ENCODE measurements around the gene CYTH3. TPM values are rescaled to one million over a fixed set of nuclear protein-coding genes. Genes with fewer than 3 reads are reported as not detected.
"Not testable (repeated sequence)": the region's sequence is repeated elsewhere in the genome, so short reads cannot be mapped to it uniquely, and the experiment has no call there.

CYTH3 gene
- total and polyA plus RNA-seq, 2 of the 4 experiments (the other 2 are of a cell fraction) = 14.2 to 34.8 TPM

- no peak for TF ChIP-seq RFX5 (IDR thresholded peaks at IDR 0.05; ENCODE audit: low read depth, low read length)
- no peak for TF ChIP-seq RCOR1 (IDR thresholded peaks at IDR 0.05; ENCODE audit: insufficient replicate concordance, low read length)
- no peak for TF ChIP-seq RAD21 (IDR thresholded peaks at IDR 0.05; ENCODE audit: low read length)
- no peak for TF ChIP-seq MAZ (IDR thresholded peaks at IDR 0.05; ENCODE audit: borderline replicate concordance, low read depth, low read length)
- no peak for TF ChIP-seq POLR2A (IDR thresholded peaks at IDR 0.05; ENCODE audit: low read depth, low read length)
These were observed 78.7 kb downstream of the CYTH3 start (continued) for GRCh38 chr7:6193709-6194108.

DNA sequence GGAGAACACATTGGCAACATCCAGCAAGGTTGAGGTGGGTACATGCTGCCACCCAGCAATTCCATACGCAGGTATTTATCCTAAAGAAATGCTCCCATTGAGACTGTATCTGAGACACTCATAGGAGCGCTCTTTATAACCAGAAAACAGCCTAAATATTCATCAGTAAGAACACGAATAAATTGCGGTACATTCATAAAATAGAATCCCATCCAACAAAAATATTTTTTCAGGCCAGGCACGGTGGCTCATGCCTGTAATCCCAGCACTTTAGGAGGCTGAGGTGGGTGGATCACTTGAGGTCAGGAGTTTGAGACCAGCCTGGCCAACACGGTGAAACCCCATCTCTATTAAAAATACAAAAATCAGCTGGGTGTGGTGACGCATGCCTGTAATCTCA, 81.9 kb downstream of the CYTH3 start:
- H3K9me1 ChIP-seq (ENCODE audit: insufficient read depth, low read length); H2AFZ ChIP-seq (replicated peaks; ENCODE audit: low read length, poor library complexity); H2BK15ac ChIP-seq (ENCODE audit: low read depth, low read length); CTCF ChIA-PET; in situ Hi-C loops (cut with MboI; ENCODE audit: low sequenced_read_pairs); H4K5ac ChIP-seq (ENCODE audit: low read depth, low read length); H2BK120ac ChIP-seq (ENCODE audit: low read depth, low read length); ATAC-seq (ENCODE audit: low read depth); H3K27me3 ChIP-seq (ENCODE audit: control insufficient read depth, insufficient read depth, low read length); H3K9me3 ChIP-seq (ENCODE audit: control insufficient read depth, insufficient read depth, low read length); H3K56ac ChIP-seq (ENCODE audit: extremely low read depth, insufficient read depth, low read length); DNase-seq; H3K4me2 ChIP-seq (ENCODE audit: low read depth, low read length); dilution Hi-C loops (cut with HindIII; ENCODE audit: low sequenced_read_pairs, unreplicated experiment); H3K4me1 ChIP-seq (ENCODE audit: control insufficient read depth, insufficient read depth, low read length); H4K91ac ChIP-seq (ENCODE audit: insufficient read depth, low read depth, low read length); H3K4ac ChIP-seq (ENCODE audit: low read depth, low read length); H4K8ac ChIP-seq (ENCODE audit: low read depth in 2 of 2, low read length in 2 of 2); intact Hi-C loops (cut with micrococcal nuclease); H3K9ac ChIP-seq (ENCODE audit: low read depth, low read length); H2BK20ac ChIP-seq (ENCODE audit: low read depth, low read length); H3K18ac ChIP-seq (ENCODE audit: low read depth, low read length); POLR2A ChIA-PET (ENCODE audit: unreplicated experiment); H2AK9ac ChIP-seq (replicated peaks; ENCODE audit: low read depth, low read length, poor library complexity); H2BK5ac ChIP-seq (ENCODE audit: low read depth, low read length, poor library complexity, severe bottlenecking); H3K14ac ChIP-seq (replicated peaks; ENCODE audit: low read depth, low read length); H2AK5ac ChIP-seq (ENCODE audit: low read depth, low read length); BruUV-seq (replicated peaks); H3K23ac ChIP-seq (ENCODE audit: low read depth, low read length); H3K27ac ChIP-seq (ENCODE audit: insufficient read depth, low read length); H3K4me3 ChIP-seq (ENCODE audit: insufficient read depth, low read depth, low read length): not testable (repeated sequence)
- Histone ChIP-seq H3K36me3 (ENCODE audit: control insufficient read depth, insufficient read depth, low read length) (peaks cover 20% of the 10 kb centered on the region; the same call in 1 of the 2 replicates), H4K20me1 (ENCODE audit: insufficient read depth, low read length) (peaks cover 12% of the 10 kb centered on the region; the same call in 1 of the 2 replicates), H3K79me1 (ENCODE audit: low read depth in 1 of 2, low read length in 2 of 2) (peaks cover 14 to 65% of the 10 kb centered on the region in 2 experiments)
- WGBS, 2 experiments (ENCODE audit: extremely low coverage in 2 of 2, insufficient read length in 1 of 2) = 94% methylated on average over 2 of the region's 7 CpGs; no CpG with 5 or more reads in 1 of the 2 experiments
